NOMO-1 (cell line): ENCODE results near the gene ATP8B3.

Experiments
- DNase-seq, 2 experiments: peaks; one replicate each; lab custom pipeline; 2025; ENCODE audit not compliant: unreplicated experiment in 2 of 2; lab: John Stamatoyannopoulos, UW

The ATP8B3 gene

DNA sequence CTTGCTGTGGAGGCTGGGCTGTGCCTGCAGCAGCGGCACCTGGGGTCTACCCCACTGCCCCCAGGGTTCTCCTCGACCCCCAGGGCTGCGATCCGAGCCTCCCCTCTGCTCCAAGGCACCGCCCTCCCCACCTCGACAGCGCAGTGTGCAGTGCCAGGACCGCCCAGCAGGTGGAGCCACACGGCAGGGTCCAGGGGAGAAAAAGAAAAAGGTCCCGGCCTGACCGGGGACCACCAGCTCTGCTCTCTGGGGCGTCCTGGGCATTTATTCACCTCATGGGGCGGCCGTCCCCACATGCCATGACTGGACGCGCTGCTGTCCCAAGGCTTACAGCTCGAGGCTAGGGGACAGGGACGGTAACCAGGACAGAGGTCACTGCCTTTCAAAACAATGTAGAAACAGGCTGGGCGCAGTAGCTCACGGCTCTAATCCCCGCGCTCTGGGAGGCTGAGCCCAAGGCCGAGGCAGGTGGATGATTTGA is 25.6 kb upstream of the ATP8B3 start:
- peak in 1 of 2 experiments; percentile 5 for DNase-seq

DNA sequence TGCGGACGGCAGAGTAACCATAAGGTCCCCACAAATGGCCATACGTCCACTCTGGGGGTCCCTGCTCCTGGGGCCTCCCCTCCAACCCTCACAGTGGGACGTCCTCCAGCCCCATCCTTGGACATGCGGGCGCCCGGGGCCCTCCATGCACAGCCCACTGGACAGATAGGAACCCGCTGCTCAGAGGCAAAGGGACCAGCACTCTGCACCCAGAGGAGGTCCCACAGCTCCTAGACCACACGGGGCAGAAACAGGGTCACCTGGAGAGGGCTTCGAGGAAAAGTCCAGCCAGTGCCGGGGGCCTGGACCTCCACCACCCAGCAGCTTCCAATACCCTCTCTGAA is 25.1 kb upstream of the ATP8B3 start:
- no peak for DNase-seq

DNA sequence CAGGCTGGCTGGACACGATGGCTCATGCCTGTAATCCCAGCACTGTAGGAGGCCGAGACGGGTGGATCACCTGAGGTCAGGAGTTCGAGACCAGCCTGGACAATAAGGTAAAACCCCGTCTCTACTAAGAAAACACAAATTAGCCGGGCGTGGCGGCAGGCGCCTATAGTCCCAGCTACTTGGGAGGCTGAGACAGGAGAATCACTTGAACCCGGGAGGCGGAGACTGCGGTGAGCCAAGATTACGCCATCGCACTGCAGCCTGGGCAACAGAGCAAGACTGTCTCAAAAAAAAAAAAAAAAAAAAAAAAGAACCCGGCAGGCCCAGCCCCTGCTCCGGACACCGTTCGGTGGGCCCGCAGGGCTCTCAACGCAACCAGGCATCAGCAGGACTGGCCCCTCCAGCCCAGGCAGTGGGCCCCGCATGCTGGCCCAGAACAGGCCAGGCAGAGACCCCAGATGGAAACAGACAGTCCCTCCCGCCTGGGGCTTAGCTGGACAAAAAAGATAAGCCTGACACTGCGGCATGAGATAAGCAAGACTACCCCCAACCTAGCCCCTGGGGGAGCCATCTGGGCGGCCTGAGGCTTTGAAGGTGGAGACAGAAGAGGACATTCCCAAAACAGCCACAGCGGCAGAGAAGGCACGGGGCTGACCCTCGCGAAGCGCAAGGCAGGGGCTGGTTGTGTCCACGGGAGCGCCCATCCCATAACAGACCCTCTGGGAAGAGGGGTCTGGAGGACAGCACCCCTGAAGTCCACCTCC is 24.6 kb upstream of the ATP8B3 start:
- DNase-seq: no peak

DNA sequence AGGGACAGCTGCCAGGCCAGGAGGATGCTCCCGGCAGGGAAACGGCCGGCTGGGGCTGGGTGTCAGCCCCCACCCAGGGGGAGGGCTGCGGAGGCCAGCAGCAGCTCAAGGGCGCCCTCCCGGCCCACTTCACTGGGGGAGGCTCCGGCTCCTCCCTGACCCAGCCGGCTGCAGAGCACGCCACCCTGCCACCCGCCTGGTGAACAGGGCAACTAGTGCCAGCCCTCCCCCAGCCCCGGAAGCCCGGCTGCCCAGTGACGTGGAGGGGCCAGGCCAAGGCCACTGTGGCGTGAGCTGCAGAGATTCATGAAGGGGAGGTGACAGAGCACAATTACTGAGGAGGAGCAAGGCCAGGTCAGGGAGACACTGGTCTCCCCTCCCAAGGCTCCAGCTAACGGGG is 21.5 kb upstream of the ATP8B3 start:
- no peak for DNase-seq

DNA sequence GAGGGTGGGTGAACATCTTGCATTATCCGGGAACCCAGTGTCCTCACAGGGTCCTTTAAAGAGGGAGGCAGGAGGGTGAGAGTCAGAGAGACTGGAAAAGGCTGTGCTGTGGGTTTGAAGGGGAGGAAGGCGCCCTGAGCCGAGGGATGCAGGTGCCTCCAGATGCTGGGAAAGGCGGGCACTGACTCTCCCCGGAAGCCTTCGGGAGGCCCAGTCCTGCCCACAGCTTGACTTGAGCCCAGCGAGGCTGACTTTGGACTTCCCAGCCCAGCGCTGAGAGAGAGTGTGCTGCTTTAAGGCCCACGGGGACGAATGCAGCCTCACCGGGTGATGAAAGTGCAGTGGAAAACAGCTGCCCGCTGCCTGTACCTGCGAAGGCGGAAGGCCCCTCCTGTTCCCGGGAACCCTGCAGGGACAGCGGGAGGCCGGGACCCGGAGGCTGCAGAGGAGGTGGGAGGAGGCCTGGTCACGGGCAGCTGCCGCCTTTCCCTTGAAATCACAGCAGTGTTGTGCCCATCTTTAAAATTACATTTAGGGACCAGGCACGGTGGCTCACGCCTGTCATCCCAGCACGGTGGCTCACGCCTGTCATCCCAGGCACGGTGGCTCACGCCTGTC is 20.1 kb upstream of the ATP8B3 start:
- no peak for DNase-seq

DNA sequence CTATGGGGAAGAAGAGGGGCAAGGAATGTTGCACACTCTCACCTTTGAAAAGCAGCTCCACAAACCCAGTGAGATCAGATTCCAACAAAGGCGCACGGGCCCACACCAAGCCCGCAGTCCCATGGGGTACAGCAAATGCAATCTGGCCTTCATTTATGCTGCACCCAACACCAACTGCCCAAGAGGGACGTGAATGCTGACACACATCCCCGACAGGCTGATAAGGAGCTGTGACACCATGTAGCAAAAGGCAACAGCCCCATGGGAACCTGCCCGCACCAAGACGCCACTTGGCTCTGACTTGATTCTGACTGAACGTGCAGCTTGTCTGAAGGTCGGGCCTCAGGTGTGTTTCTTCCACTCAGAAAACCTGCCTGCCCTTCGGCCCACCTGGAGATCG is 18.9 kb upstream of the ATP8B3 start:
- DNase-seq: no peak

DNA sequence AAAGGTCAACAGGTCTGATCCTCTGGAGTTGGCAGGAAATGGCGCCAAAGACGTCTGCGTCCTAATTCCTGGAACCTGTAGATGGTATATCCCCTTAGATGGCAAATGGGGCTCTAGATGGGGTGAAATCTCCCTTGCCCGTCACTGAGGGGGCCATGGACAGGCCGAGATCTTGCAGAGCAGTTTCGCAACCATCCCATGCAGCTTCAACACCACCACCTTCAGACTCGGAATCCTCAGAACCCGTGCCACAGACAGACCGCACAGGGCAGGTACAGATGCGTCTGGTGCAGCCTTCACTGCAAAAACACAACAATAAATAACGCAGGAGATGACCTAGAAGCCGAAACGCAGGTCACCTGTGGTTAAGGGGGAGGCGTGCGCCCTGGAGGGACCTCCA is 18.5 kb upstream of the ATP8B3 start:
- no peak for DNase-seq

DNA sequence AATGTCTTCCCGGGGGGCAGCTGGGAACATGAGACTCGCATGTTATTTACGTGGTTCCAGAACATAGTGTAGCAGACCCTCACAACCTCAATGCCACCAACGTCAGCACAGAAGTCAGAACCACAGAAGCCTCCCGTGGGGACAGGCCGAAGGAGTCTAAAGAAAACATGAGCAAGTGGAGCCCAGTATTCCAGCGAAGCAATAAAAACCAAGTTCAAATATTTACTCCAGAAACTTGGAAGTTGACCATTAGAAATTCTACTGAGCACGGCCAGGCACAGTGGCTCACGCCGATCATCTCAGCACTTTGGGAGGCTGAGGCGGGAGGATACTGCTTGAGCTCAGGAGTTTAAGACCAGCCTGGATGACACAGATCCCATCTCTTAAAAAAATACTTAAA is 17.9 kb upstream of the ATP8B3 start:
- no peak for DNase-seq

DNA sequence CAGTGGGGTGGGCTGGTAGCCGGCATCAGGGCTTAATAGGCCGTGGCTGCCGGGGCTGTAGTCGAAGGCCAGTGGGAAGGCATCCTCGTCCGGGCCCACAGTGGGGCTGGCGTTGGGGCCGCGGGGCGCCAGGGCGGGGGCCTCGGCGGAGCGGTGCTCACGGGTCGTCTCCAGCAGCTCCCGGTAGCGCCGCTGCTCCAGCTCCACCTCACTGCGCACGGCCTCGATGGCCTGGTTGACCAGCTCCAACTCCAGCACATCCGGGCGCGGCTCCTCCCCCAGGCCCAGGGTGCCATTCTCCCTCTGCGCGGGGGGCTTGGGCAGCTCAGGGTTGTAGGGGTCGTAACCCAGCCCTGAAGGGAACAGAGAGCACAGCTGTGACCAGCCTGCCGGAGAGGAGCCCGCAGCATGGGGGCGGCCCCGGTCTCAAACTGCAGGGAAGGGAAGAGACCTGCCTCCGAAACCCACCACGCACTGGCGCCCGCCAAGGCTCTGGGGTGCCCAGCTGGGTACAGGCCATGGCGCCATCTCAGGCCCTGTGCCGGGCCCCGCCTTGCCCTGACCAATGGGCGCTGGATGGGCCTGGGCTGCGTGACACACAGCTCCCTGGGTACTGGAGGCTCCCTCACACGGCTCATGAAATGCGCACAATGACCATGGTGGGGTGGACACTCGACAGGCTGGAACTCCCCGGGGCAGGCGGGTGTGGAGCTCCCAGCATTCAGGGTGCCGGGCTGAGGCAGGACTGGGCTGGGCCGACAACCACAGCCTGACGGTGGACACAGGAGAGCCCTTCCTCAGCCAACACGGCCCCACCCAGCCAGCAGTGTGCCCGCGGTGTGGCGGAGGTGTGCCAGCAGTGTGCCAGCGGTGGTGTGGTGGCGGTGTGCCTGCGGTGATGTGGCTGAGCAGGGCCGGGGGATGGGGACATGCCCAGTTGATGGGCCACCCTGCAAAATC is 16.5 kb upstream of the ATP8B3 start:
- DNase-seq: no peak

DNA sequence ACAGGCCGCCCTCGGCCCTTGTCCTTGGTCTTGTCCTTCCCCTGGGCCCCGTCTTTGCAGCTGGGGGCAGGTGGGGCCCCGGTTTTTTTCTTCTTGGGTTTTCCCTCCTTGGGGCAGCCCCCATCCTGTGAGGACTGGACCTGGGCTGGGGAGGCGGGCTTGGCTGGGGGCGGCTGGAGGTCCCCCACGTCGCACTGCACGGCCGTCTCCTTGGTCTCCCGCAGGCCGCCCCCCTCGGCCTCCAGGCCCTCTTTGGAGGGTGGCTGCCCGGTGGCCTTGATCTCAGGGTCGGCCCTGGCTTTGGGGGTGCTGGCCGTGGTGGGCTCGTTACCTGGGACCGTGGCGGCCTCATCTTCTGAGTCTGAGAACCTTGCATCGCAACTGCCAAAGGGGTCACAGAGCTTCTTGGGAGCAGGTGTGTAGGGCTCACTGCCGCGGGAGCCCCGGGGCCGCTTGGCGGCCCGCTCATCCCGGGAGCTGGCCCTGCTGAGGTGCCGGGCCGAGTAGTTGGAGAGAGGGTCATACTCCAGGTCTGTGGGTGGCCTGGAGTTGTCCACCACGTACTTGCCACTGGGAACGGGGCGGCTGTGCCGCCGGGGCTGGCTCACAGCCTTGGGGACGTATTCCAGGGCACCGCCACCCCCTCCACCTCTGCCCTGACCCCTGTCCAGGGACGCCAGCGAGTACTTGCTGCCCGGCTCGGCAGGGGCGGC is 15.6 kb upstream of the ATP8B3 start:
- DNase-seq: no peak

DNA sequence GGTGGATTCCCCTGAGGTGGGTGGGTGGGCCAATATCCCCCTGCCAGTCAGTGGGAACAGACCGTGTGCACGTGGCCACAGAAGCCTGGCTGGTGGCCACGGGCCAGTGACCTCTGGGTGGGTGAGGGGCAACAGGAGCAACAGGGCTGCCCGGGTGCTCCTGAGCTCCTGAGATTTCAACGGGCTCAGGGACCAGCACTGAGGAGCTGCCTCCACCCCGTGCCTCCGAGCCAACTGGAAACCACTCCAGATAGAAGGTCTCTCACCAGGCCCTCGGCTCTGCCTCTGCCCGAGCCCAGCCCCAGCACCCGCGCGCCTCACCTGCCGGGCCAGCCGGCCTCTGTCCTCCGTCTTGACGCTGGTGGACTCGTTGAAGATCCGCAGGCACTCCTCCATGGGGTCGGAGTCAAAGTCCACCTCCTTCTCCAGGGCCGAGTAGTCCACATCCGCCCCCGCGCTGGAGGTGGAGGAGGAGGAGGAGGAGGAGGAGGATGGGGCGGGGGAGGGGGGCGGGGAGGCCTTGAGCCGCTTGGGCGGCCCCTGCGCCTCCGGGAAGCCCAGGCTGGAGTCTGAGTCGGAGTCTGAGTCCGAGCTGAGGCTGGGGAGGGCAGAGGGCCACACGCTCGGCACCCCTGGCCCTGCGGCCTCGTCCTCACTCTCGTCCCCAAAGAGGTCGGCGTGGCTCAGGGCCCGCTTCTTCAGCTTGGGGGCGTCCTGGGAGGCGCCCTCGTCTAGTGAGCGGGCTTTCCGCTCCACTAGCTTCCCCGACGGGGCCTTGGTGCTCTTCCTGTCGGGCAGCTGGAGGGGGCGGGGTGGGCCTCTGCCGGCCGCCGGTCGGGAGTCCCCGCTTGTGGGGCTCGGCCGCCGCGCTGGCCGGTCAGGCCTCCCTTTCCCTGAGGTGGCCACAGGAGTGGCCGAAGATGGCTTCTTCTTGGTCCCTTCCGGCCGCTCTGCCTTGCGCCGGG is 14.8 kb upstream of the ATP8B3 start:
- DNase-seq: no peak

DNA sequence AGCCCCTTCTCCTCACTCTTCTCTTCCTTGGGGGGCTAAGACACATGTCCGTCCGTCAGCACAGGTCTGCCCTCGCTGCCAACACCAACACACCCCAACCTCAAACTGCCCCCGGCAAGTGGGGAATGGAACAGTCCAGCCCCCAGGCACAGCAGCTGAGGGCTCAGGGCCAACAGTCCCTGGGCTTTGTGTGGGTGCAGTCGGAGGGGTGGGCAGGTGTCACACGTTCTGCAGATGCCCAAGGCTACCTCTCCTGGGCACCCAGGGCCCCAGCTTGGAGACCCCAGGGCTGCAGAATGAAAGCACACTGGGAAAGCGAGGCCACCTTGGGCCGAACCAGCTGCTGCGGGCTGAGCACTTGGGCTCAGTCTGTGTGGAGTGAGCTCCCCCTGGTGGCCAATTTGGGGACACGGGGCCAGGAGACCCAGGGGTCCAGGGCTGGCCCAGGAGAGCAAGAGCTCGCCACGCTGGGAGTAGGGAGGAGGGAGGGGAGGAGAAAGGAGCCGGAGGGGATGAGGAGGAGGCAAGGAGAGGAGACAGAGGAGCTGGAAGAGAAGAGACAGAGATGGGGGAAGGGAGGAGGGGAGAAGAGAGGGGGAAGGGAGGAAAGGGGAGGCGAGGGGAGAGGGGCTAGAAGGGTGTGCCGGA is 14.0 kb upstream of the ATP8B3 start:
- peak; percentile 26 to 37 for DNase-seq

DNA sequence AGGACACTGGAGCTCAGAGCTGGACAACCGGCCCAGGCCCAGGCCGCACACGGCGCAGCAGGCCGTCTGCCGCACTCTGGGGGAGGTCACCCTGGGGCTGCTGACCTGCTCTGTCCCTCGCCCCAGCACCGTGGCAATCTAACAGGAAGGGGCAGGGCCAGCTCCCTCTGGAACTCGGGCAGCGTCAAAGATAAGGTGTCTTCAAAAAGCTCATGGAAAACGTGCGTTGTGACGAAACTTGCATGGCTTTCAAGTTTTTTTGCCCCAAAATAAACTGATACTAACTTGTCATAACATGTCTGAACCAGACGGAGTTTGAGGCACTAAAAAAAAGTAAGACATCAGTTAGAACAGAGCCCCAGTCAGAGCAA is 12.2 kb upstream of the ATP8B3 start:
- DNase-seq: no peak

DNA sequence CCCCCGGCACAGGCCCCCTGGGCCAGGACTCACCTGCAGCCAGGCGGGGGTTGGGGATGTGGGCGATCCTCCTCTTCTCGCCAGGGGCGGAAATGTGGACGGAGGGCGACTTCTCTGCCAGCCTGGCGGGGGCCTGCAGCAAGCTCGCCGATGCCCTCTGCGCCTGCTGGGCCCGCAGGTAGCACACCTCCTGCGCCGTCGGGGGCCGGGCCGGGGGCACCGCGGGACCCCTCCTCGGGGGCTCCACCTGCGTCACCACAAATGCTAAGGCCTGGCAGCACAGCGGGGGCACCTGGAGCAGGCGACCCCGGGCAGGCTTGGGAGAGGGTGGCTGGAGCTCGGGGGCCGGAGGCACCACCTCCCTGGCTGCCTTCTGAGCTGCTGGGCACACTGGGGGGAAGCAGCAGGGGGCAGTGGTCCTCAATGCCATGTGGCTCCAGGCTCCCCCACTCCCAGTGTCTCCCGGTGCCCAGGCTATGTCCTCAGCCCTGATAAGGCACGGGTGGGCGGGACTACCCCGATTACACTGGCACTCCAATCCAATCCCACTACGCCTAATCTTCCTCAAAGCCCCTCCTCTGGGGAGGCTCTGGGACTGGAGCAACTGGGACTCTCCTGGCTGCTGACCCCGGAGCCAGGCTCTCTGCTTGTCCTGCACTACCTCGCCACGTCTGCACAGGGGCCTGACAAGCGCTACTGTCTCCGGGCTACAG is 11.6 kb upstream of the ATP8B3 start:
- DNase-seq: no peak

DNA sequence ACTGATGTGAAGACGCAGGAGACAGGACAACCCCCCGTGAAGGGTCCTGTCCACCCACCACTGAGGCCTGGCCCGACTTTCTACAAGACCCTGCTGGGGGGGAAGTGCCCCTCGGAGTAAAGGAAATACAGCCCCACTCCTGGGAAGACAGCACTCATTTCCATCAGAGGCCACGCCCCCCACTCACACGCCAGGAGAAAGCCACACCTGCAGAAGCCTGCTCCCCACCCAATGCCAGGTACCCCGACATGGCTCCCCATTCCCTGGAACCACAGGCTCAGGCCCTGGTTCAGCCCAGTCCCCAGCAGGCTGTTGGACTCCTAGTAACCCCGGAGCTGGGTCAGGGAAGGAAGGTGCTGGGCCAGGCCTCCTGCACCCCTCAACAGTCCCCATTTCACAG is 10.9 kb upstream of the ATP8B3 start:
- DNase-seq: no peak

DNA sequence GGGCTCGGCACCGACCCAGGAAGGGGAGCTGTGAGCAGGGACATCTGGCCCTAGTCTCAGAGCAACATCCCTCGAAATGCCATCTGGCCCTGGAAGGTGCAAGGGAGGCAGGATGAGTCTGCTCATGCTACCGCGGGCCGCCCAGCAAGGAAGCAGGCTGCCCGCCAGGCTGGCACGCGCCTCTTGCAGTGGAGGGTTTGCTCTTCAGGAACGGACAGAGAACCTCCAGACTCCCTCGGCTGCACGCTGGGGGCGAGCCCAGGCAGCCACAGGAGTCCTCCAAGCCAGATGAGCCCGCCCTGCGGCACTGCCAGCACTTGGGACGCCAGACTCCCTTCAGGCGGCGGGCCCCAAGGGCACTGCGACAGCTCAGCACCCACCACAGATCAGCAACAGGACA is 10.1 kb upstream of the ATP8B3 start:
- no peak for DNase-seq

DNA sequence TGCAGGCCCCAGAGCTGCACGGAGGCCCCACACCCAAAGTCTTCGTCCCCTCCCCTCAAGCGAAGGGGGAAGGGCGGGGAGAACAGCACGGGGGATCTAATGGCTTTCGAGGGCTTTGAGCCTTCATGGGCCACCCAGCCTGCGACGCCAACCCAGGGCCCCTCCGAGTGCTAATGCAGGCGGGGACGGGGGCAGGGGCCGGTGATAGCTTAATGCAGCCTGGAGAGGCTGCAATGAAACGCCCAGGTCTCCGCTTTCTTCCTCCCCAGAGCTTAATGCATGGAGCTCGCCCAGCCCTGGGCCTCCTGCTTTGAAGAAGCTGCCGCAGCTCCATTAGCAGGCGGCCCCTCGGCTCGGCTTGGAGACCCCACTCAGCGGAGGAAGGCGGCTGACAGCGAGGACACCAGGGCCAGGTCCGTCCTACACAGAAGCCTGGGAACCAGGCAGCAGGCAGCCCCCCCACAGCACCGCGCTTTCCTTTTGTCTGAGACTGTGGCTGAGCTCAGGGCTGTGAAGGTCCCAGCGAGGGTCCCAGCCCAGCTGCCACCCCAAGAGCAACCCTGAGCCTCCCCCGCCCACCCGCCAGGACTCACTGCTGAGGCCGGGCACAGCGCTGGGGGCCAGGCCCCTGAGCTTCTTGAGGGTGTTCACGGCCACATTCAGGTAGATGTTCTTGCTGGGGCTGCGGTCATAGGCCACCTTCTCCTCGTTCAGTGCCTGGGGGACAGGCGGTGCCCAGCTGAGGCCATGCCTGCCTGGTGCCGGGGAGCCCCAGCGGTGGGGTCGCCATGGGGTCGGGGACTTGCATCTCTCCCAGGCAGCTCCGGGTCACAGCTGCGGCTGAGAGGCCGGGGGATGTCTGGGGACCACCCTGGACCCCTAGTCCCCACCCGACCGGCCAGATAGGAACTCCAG is 7.5 kb upstream of the ATP8B3 start:
- DNase-seq: no peak
